ENCODE results near the gene DELE1.
A peak's percentile ranks its signal among the peaks of the same experiment; 100 is the strongest.

Gene DELE1

GRCh38 chr5:141965071-141965470, 41.4 kb downstream of the DELE1 start:
- DNase-seq: no peak
- no peak for TF ChIP-seq GATA1 (IDR thresholded peaks at IDR 0.05; ENCODE audit: low read depth, low read length)
- no peak for TF ChIP-seq POLR2A (IDR thresholded peaks at IDR 0.05; ENCODE audit: low read length)

GRCh38 chr5:141966275-141966962, 42.7 kb downstream of the DELE1 start:
- no peak for TF ChIP-seq POLR2A (IDR thresholded peaks at IDR 0.05; ENCODE audit: low read length)
- no peak for TF ChIP-seq GATA1 (IDR thresholded peaks at IDR 0.05; ENCODE audit: low read depth, low read length)
- no peak for DNase-seq

- DNase-seq: no peak
- no peak for TF ChIP-seq GATA1 (IDR thresholded peaks at IDR 0.05; ENCODE audit: low read depth, low read length)
- TF ChIP-seq POLR2A (IDR thresholded peaks at IDR 0.05; ENCODE audit: low read length): no peak
These were observed 43.3 kb downstream of the DELE1 start for GRCh38 chr5:141966963-141967333.

- TF ChIP-seq GATA1 (IDR thresholded peaks at IDR 0.05; ENCODE audit: low read depth, low read length) (no peak), POLR2A (IDR thresholded peaks at IDR 0.05; ENCODE audit: low read length) (peak; percentile 97)
- peak; percentile 96 to 97 for DNase-seq
These were observed 45.4 kb downstream of the DELE1 start, which contains the start of gene RNF14 for GRCh38 chr5:141968914-141969608. TSS of gene RNF14 (plus strand) at chr5:141969105. CDS start at chr5:141973589, 4,484 bp downstream.

GRCh38 chr5:141969783-141970771, 46.4 kb downstream of the DELE1 start:
- TF ChIP-seq POLR2A (IDR thresholded peaks at IDR 0.05; ENCODE audit: low read length): peak; percentile 38
- TF ChIP-seq GATA1 (IDR thresholded peaks at IDR 0.05; ENCODE audit: low read depth, low read length): no peak
- DNase-seq: peak; percentile 93 to 96

- peak in 1 of 2 experiments; percentile 29 for DNase-seq
- no peak for TF ChIP-seq GATA1 (IDR thresholded peaks at IDR 0.05; ENCODE audit: low read depth, low read length)
- no peak for TF ChIP-seq POLR2A (IDR thresholded peaks at IDR 0.05; ENCODE audit: low read length)
These were observed 50.4 kb downstream of the DELE1 start for GRCh38 chr5:141973871-141974595.

- no peak for DNase-seq
- TF ChIP-seq GATA1 (IDR thresholded peaks at IDR 0.05; ENCODE audit: low read depth, low read length) (no peak), POLR2A (IDR thresholded peaks at IDR 0.05; ENCODE audit: low read length) (no peak)
These were observed 52.5 kb downstream of the DELE1 start for GRCh38 chr5:141976176-141976575.

- TF ChIP-seq GATA1 (IDR thresholded peaks at IDR 0.05; ENCODE audit: low read depth, low read length) (no peak), POLR2A (IDR thresholded peaks at IDR 0.05; ENCODE audit: low read length) (no peak)
- DNase-seq: no peak
These were observed 54.7 kb downstream of the DELE1 start for GRCh38 chr5:141978389-141978788.

GRCh38 chr5:141982626-141983025, 59.0 kb downstream of the DELE1 start:
- no peak for TF ChIP-seq GATA1 (IDR thresholded peaks at IDR 0.05; ENCODE audit: low read depth, low read length)
- TF ChIP-seq POLR2A (IDR thresholded peaks at IDR 0.05; ENCODE audit: low read length): no peak
- DNase-seq: no peak

GRCh38 chr5:141986072-141986471, 62.4 kb downstream of the DELE1 start:
- TF ChIP-seq POLR2A (IDR thresholded peaks at IDR 0.05; ENCODE audit: low read length) (no peak), GATA1 (IDR thresholded peaks at IDR 0.05; ENCODE audit: low read depth, low read length) (no peak)
- no peak for DNase-seq

- no peak for DNase-seq
- no peak for TF ChIP-seq POLR2A (IDR thresholded peaks at IDR 0.05; ENCODE audit: low read length)
These were observed 66.0 kb downstream of the DELE1 start for GRCh38 chr5:141989720-141990119.

Data from erythroblast (primary cell).